Stimulated activated CD8-positive, alpha-beta memory T cell treated with anti-CD3 and anti-CD28 coated beads, Interleukin-7, amount 100 ng/mL, for 1 hour (primary cell): ENCODE results near the gene OST4.
"Not testable (repeated sequence)": the region's sequence is repeated elsewhere in the genome, so short reads cannot be mapped to it uniquely, and the experiment has no call there.

Experiments used
- DNase-seq, 2 donors: peaks; one replicate each; pipeline ENCODE4 v3.0.0-alpha.2; 2020; ENCODE audit warnings: low read depth in 2 of 2

Gene OST4

DNA sequence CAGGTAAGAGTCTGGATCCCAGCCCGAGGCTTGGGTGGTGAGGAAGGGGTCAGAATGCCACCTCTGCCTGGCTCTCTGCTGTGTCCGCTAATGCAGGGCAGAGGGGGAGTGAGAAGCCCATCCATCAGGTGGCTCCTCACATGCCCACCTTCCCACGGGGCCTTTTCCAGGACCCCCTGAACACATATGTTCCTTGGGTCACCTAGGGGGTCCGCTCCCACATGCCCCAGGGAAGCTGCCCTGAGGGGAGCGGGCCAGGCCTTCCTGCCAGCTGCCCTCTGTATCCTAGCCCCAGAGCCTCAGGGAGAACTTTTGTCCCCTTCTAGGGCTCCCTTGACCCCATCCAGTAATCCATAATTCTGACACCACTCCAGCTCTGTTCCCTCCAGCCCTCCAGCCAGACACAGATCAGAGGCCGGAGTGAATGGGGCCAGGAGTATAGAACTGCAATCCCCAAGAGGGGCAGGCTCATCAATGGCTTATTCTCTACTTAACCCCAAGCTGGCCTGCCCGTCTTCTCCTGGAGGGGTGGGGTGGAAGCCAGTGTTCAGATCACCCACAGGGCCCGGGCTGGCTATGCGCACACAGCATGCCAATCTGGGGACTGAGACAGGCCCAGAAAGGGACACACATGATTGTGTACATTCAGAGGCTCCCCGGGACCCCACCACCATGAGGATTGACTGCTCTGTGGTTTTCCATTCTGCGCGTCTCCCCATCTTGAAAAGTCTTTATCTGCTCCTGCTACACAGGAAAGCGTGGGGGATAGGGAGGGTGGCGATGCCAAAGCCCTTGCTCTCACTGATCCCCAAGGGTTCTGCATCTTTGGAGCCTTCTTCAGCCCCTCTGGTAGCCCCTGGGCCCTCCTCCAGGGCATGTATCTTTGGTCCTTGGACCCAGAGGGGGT lies 8.0 kb upstream of the OST4 start:
- DNase-seq: no peak

DNA sequence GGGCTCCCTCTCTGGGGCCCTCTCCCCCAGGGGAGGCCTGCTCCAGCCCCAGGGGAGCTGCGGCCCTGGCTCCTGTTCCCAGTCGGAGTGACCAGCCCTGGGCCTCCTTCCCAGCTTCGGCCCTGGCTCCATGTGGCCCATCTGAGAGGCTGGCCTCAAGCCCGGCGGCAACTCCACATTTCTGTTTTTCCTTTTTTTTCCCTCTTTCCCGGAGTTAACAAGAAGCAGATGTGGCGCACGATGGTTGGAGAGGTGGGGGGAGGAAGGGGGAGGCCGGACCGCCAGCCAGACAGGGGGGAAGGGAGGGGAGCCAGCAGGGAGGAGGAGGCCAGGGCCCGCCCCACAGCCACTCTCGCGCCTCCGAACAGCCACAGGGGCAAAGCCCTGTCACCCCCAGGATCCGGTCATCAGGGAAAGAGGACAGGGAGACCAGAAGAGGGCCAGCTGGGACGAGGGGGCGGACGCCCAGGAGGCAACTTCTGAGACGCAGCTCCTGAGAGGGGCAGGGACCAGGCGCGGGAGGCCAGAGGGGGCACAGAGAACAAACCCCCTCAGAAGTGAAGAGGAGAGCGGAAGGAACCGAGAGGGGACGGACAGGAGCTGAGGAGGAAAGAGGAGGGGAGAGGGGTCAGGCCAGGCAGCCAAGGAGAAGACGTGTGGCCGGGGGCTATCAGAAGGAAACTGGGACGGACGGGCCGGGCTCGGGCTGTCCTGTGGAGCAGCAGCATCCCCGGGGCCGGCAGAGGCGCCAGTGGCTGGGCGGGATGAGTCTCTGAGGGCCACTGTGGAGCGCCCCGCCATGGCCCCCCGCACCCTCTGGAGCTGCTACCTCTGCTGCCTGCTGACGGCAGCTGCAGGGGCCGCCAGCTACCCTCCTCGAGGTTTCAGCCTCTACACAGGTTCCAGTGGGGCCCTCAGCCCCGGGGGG lies 7.1 kb upstream of the OST4 start, which contains the start of gene EMILIN1:
Gene EMILIN1, plus strand, starts transcription at position 349 of the 928 bp plus-strand sequence. Its CDS starts 451 bp downstream, at position 800.
- DNase-seq: no peak

DNA sequence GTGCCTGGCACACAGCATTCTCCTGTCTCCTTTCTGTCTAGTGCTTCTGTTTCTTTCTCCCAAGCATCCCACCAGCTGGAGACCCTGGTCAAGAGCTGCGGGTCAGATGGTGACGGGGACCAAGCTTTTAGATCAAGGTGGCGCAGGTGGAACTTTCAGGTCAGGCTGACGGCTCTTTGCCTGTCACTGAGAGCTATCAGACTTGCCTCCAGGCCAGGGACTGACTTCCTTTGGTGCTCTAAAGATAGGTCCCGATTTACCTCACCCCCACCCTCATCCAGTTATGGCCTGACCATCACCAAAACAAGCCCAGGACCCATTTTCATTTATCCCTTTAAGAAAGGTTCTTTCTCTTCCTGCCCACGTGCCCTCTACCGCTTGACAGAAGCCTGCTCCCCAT lies 5.8 kb upstream of the OST4 start:
- no peak for DNase-seq

DNA sequence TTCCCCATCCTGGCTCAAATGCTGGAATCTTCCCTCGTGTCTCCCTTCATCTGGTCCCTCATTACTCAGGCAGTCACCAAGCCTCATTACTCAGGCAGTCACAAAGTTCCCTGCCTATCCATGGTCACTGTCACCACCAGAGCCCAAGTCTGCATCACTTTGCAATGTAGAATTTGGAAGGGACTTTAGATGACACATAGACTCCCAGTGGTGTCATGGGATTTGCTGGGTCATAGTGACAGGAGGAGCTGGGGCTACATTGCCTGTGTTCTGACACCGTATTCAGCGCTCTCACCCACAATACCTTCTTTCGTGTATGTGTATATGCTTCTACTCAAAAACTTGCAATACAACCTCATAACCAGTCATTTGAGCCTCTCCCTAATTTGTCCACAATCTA lies 4.9 kb upstream of the OST4 start:
- no peak for DNase-seq

DNA sequence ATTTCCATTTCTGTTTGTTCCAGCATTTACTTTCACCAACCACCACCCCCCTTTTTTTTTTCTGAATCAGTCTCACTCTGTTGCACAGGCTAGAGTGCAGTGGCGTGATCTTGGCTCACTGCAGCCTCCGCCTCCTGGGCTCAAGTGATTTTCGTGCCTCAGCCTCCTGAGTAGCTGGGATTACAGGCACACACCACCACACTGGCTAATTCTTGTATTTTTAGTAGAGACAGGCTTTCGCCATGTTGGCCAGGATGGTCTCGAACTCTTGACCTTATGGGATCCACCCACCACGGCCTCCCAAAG lies 4.1 kb upstream of the OST4 start:
- DNase-seq: not testable (repeated sequence)

DNA sequence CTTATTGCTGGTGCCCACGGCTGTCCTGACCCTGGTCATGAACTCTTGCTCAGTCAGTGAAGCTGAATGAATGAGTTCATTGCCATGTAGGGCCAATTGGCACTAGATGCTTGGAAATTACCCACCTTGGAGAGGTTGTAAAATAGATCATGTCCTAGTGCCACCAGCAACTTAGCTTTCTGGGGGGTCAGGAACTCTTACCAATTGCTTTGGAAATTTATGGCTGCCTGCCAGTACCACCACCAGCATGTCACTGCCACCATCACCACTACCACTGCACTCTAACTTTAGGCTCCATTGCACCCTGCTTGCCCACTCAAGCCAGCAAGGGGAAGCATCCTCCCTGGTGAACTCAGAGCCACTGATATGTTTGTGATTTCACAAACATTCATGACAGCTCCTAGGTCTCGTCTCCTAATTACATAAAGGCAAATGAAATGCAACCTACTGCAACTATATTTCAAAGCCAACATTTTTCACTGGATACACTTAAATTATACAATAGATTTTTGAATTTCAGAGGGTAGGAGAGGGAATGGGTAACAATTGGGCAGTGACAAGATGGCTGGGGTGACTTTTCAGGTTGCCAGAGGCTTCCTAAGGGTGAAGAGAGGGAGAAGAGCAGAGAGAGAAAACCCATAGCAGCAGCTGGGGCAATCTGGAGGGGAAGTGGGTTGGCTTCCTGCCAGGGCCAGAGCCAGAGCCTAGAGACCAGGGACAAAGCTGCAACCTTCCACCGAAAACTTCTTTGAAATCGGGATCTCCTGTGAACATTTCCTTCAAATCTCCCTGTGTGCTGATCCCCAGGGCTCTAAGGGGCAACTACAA lies 3.5 kb upstream of the OST4 start:
- DNase-seq: no peak

DNA sequence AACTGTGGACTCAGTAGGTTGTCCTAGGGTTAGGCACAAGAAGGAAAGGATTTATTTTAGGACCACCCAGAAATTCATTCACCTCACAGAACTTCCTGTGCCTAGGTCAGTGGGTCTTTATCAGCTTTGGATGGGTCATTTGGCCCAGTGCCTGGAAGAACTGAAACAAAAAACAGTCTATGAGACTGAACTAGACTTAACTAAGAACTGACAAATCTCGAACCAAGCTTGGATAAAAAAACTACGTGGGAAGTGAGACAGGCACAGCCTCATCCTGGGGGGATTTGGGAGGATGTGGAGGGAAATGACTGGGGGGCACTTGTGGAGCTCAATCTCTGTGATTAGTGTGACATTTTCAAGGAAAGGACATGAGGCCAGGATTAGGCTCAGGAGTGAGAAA lies 2.3 kb upstream of the OST4 start:
- no peak for DNase-seq

DNA sequence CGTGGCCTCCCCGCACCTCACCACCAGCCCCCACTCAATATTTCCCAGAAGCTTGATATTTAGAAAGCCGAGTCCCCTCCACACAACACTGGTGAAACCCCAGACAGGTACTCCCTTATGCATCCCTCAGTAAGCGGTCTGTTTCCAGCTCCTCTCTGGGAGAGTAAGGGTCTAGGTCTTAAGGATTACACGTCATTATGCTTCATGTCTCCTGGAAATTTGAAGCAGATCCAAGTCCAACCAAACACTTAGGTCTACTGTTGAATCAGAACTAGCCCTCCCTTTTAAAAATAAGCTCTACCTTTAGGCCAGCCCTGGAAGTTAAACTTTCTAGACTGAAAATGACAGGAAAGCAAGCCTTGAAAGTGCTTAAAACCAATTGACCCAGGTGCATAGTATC lies 1.5 kb upstream of the OST4 start:
- DNase-seq: no peak

DNA sequence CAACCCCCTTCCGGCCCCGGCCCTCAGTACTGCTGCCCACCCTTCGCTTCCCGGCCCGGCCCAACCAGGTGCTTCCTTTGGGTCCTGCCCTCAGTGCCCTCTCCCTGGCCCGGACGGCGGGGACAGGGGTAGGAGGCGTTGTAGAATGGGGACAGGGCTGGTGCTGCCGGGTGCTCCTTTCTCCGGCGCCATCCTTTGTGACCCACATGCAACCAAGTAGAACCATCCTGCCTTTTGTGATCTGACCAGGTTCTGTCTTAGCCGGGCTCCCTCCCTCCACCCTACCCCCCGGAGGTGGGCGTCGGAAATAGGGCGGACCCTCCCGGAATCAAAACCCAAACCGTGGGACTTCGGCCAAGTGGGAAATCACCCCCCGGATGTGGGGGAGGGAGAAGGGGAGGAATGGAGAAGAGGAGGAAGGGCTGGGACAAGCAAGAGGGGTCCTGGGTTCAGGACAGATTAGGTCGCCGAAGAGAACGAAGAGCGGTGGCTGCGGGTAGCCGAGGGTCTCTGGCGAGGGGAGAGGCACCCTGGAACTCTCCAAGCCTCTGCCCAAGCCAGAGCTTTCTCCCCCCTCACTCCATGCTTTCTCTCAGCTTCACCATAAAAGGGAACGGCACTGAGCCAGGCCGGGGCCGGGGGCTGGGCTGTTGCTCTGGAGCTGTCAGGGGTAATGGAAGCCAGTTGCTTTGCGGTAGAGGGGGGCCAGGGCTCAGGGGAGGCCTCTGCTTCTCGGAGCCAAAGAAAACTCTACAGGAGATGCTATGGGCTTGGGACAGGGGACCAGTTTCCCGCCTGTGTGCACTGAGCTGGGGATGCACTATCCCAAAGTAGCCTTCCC lies 756 bp upstream of the OST4 start:
- no peak for DNase-seq

DNA sequence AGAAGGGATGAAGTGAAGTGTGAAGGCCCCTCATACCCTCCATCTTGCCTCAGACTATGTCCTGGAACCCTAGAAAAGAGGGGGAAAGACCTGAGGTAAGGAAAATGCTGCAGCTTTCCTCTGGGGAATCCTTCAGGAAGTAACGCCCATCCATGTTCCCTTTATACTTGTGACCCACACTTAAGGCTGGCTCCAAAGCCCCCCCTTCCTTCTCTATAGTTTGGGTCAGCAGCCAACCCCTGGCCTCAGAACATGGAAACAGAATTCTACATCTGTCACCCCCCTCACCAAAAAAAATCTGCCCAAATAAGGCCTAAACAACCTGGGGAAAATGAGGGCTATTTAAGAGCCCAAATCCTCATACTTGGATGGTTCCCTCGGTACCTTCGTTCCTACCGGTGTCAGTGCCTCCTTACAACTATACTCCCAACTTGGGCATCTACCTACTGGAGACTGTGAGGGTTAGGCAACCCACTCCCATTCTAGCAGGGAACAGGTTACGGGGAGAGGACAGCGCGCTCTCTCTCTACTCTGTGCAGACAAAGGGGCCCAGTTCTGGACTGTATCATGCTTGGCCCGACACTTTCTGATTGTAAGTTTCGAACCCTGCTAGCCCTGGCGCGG lies 689 bp downstream of the OST4 start:
- no peak for DNase-seq

DNA sequence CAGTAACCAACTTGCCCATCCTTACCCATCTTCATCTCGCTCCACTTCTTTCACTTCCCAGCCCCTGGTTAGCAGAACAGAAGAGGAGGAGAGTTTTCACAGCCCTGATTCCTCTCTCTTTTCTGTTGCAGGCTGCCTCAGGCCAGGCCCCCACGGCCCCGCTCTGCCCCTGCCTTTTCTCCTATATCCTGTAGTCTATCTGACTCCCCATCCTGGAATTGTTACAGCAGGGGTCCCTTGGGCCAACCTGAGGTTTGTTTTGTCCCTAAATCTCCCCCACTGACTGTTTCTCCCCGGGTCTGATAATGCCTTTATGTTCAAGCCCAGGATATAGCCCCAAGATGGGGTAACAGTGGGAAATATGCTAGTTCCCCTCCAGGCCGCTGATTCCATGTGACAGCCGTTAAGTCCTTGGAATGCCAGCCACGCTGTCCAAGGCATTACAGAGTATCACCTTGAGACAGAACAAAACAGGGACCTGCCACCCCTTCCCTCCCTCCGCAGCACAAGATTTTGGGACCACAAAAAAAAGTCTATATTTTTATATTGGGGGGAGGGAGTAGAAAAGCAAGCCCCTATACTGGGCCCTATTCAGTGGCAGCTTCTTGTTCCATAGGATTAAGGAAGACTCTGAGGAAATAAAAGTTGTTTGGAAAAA lies 1.4 kb downstream of the OST4 start:
- DNase-seq: no peak

DNA sequence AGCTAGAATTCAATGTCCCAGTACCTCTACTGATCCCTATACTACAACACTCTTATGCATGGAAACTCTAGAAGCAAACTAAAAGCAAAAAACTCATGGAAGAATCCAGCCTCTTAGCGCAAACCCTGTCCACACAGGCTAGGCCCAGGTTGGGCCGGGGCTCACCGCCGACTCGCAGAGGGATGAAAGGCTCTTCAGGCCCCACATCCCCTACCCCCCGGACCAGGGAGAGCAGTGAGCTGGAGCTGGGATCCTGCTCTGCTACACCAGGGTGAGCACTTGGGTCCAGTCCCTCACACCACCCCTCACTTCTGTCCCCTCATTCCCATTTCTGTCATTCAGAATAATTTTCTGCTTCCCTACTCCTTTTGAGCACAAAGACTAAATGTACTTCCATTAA lies 2.0 kb downstream of the OST4 start:
- DNase-seq: no peak

DNA sequence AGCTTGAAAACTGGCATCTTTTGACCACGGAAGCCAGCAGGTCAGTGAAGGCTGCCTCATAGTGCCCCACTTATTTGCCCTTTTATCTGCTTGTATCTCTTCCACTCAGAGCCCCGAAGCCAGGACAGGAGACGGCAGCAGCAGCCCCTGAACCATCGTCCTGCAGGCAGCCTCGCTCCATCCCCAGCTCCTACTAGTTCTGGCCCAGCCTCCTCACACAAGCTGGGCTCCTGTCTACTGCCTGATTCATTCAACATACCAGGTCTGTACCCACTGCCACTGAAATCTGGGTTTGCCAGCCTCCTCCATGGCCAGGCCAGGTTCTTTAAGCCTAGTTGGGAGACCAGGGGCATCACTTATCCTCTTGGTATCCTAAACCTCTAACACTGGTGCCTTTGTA lies 4.1 kb downstream of the OST4 start:
- no peak for DNase-seq

DNA sequence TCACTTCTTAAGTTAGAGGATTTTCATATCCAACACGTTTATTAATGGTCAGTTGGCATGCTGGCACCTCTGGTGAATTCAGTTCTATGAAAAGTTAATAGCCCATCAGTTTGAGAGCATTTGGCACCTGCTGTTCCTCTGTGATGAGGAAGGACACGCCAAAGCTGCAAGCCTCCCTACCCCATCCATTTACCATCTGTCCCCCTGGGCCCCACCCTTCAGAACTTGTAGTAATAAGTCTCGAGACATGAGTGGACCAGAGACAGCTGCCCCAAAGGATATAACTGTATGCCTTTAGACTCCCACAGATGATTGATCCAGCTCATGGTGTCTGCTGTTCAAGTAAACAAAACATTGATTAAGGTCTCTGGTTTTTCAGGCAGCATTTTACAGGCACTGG lies 6.3 kb downstream of the OST4 start:
- no peak for DNase-seq

DNA sequence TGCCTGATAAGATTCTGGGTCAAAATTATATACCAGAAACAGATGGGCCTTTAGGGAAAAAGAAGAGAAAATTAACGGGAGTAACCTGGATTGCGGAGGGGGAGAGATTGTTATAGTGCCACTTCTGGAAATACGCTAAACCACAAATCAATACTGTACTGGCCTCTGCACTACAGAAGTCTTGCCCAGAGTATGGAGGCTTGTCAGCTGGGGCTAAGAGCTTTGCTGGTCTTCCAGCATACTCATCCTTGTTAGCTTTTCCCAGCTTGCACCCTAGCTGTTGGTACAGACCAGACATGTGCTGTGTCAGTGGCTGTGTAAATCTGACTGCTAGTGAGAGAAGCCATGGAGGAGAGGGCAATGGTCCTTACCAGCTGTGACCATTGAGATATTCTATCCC lies 11.1 kb downstream of the OST4 start:
- no peak for DNase-seq

DNA sequence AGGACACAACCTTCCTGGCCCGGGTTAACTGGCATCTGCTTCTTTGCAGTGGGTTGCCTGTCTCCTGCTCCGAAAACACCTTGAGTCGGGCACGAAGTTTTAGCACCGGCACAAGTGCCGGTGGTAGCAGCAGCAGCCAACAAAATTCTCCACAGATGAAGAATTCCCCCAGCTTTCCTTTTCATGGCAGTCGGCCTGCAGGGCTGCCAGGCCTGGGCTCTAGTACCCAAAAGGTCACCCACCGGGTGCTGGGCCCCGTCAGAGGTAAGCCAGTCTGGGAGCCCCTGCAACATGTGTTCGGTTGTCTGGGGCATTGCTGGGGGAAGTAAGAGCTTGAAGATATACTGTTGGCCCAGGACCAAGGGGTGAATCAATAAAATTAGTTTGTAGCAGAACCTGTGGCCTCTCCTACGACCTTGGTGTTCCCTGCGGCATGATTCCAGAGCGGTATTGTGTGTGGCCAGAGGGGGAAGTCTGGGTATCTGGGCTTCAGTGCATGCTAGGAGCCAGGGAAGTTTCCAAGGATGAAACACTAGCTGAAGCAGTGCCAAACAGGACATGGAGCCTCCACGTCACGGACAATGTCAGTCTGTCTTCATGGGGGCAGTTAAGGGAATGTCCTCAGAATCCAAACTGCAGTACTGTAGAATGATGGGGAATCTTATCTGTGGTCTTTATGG lies 12.2 kb downstream of the OST4 start:
- DNase-seq: no peak

DNA sequence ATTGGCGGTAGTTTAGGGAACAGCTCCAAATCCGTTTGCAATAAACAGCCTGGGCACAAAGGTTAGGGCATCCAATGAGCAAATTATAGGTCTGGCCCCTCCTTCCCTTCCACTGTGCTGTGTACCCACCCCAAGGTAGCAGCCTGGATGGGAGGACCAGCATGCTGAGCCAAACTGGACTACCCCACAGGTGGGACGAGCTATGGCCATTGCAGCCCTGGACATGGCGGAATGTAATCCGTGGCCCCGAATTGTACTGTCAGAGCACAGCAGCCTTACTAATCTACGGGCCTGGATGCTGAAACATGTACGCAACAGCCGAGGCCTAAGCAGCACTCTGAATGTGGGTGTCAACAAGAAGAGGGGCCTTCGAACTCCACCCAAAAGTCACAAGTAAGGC lies 13.2 kb downstream of the OST4 start:
- no peak for DNase-seq

DNA sequence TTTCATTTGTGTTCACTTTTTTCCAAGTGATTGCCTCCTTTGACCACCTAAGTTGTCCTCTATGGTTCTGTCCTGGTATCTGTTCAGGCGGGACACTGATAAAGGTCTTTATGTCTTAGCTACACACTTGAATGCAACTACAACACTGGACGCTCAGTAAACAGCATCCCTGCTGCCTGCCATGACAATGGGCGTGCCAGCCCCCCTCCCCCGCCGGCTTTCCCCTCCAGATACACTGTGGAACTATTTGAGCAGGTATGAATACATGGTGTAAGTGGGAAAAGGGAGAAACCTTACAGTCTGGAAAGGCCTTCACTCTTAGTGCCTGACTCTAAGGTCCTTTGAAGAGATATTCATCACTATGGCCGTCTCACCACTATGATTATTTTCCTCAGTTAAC lies 14.3 kb downstream of the OST4 start:
- DNase-seq: no peak

DNA sequence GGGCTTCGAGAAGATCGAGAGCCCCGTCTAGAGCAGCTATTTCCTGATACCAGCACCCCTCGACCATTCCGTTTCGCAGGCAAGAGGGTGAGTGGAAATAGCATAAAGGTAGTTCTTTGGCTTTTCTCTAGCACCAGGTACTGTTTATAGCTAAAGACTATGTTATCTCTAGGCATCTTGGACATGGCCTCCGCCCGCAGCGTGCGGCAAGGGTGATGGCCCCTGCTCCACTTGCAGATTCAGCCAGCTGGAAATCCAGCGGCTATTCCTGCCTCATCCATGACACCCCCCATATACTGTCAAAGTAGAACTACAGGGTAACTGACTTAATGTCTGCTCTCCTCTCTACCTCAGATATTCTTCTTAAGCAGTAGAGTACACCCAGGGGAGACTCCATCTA lies 16.7 kb downstream of the OST4 start:
- DNase-seq: no peak

DNA sequence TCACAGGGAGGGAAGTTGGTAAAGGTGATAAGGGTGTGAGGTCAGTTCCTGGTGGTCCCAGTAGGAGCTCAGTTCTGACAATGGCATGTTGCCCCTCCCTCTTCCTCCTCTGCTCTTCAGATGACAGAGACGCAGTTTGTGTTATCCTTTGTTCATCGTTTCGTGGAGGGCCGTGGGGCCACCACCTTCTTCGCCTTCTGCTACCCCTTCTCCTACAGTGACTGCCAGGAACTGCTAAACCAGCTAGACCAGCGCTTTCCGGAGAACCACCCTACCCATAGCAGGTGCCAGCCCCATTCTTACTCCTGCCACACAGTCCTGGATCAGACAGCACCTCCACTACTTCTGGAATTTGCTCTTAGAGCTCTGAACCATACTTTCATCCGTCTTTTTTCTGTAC lies 17.7 kb downstream of the OST4 start:
- no peak for DNase-seq
